ENCODE results near the gene SETBP1. TPM values are rescaled to one million over a fixed set of nuclear protein-coding genes. Genes with fewer than 3 reads are reported as not detected.
A peak's percentile ranks its signal among the peaks of the same experiment; 100 is the strongest.
"Not testable (repeated sequence)": the region's sequence is repeated elsewhere in the genome, so short reads cannot be mapped to it uniquely, and the experiment has no call there.

Gene SETBP1
- total RNA-seq, 1 experiment from 2014 or later, result 4.0 TPM

DNA sequence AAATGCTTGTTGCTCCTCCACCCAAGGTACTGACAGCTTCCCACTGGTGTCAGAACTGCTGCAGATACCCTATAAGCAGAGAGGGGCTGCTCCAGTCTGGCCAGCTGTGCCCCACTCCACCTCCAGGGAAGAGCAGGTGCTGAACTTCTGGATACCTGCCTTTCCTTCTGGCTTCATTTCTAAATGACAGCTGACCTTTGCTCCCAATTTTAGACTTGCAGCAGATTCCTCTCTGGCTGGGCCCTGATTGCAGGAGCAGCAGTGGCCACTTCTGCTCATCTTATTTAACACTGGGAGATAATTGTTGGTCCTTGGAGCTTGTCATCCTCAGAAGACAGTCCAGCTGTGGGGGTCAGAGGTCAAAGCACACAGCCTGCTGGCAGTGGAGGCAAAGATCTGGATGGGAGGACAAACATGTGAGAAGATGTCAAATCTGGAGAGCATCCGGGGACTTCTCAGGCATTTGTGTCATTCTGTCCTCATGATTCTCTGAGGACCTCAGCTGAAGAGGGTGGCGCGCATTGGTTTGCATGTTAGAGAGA, 38.9 kb downstream of the SETBP1 start:
- Mint-ChIP-seq H3K4me3 (ENCODE audit: unreplicated experiment) (no peak overlapping the region), H3K4me1 (ENCODE audit: low read depth, unreplicated experiment) (no peaks in the 10 kb centered on the region), H3K36me3 (ENCODE audit: insufficient read depth, unreplicated experiment) (peaks cover 1% of the 10 kb centered on the region), H3K27ac (ENCODE audit: unreplicated experiment) (no peak overlapping the region), H3K9me3 (ENCODE audit: unreplicated experiment) (no peaks in the 10 kb centered on the region), H3K27me3 (ENCODE audit: insufficient read depth, unreplicated experiment) (no peaks in the 10 kb centered on the region)
- no TSS peak for BruUV-seq (replicated peaks)
- CTCF ChIA-PET, result interaction anchor here (0.6 kb wide), 1 partner anchor 33 kb away, joined by 3 read pairs; no protein-coding TSS in a partner anchor
- TF ChIP-seq, protein P1, sequence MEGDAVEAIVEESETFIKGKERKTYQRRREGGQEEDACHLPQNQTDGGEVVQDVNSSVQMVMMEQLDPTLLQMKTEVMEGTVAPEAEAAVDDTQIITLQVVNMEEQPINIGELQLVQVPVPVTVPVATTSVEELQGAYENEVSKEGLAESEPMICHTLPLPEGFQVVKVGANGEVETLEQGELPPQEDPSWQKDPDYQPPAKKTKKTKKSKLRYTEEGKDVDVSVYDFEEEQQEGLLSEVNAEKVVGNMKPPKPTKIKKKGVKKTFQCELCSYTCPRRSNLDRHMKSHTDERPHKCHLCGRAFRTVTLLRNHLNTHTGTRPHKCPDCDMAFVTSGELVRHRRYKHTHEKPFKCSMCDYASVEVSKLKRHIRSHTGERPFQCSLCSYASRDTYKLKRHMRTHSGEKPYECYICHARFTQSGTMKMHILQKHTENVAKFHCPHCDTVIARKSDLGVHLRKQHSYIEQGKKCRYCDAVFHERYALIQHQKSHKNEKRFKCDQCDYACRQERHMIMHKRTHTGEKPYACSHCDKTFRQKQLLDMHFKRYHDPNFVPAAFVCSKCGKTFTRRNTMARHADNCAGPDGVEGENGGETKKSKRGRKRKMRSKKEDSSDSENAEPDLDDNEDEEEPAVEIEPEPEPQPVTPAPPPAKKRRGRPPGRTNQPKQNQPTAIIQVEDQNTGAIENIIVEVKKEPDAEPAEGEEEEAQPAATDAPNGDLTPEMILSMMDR (IDR thresholded peaks at IDR 0.05; ENCODE audit: insufficient read depth in 1 of 2, low read depth in 1 of 2, low read length in 1 of 2, severe bottlenecking in 1 of 2, unreplicated experiment in 1 of 2), result no peak
- intact Hi-C loops (cut with micrococcal nuclease; ENCODE audit: unreplicated experiment), result no loop called here
- POLR2A ChIA-PET, result no interaction called here
- H3K36me3 ChIP-seq (ENCODE audit: control insufficient read depth, insufficient read depth, low read length), result no peaks in the 10 kb centered on the region
- no peaks in the 10 kb centered on the region for H3K9me3 ChIP-seq
- H3K27me3 ChIP-seq (replicated peaks; ENCODE audit: control insufficient read depth, insufficient read depth, low read length), result no peaks in the 10 kb centered on the region
- no peaks in the 10 kb centered on the region for H3K4me1 ChIP-seq
- DNase-seq, result peak in 1 of 2 experiments; percentile 10
- H3K4me3 ChIP-seq (ENCODE audit: low read depth, low read length), result no peak overlapping the region

- H3K27me3 ChIP-seq (replicated peaks; ENCODE audit: control insufficient read depth, insufficient read depth, low read length); H3K9me3 ChIP-seq; CTCF ChIA-PET; H3K4me3 Mint-ChIP-seq (ENCODE audit: unreplicated experiment); H3K4me1 ChIP-seq; H3K4me1 Mint-ChIP-seq (ENCODE audit: low read depth, unreplicated experiment); POLR2A ChIA-PET; H3K9me3 Mint-ChIP-seq (ENCODE audit: unreplicated experiment); DNase-seq; H3K36me3 ChIP-seq (ENCODE audit: control insufficient read depth, insufficient read depth, low read length); H3K27me3 Mint-ChIP-seq (ENCODE audit: insufficient read depth, unreplicated experiment); H3K27ac Mint-ChIP-seq (ENCODE audit: unreplicated experiment); H3K36me3 Mint-ChIP-seq (ENCODE audit: insufficient read depth, unreplicated experiment); BruUV-seq (replicated peaks); H3K4me3 ChIP-seq (ENCODE audit: low read depth, low read length); intact Hi-C loops (cut with micrococcal nuclease; ENCODE audit: unreplicated experiment): not testable (repeated sequence)
These were observed 41.1 kb downstream of the SETBP1 start for GRCh38 chr18:44721748-44722147.

DNA sequence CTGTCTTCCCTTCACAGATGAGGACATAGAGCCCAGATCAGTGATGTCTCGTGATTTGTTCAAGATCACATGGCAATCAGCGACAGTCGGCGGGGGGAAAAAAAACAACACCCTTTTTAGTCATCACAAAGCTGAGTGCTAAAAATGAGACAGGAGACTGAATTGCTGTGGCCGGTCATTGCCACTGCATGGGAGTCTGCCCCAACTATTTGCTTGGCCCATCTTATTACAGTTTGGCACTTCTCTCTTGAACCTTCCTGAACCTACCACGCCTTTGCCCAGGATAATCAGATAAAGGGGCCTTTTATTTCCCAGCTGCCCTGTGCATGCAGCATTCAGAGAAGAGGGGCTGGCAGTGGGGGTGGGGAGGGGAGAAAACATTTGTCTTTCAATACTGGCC, 42.7 kb downstream of the SETBP1 start:
- Mint-ChIP-seq H3K4me3 (ENCODE audit: unreplicated experiment) (no peak overlapping the region), H3K36me3 (ENCODE audit: insufficient read depth, unreplicated experiment) (no peaks in the 10 kb centered on the region), H3K4me1 (ENCODE audit: low read depth, unreplicated experiment) (peaks cover under 1% of the 10 kb centered on the region), H3K27ac (ENCODE audit: unreplicated experiment) (no peak overlapping the region), H3K27me3 (ENCODE audit: insufficient read depth, unreplicated experiment) (no peaks in the 10 kb centered on the region), H3K9me3 (ENCODE audit: unreplicated experiment) (no peaks in the 10 kb centered on the region)
- ChIA-PET CTCF (no interaction called here), POLR2A (no interaction called here)
- no peaks in the 10 kb centered on the region for H3K36me3 ChIP-seq (ENCODE audit: control insufficient read depth, insufficient read depth, low read length)
- no peak overlapping the region for H3K4me3 ChIP-seq (ENCODE audit: low read depth, low read length)
- DNase-seq, result no peak
- no peaks in the 10 kb centered on the region for H3K9me3 ChIP-seq
- BruUV-seq (replicated peaks), result no TSS peak
- H3K4me1 ChIP-seq, result no peaks in the 10 kb centered on the region
- intact Hi-C loops (cut with micrococcal nuclease; ENCODE audit: unreplicated experiment), result no loop called here
- no peaks in the 10 kb centered on the region for H3K27me3 ChIP-seq (replicated peaks; ENCODE audit: control insufficient read depth, insufficient read depth, low read length)
- TF ChIP-seq, protein P1 (IDR thresholded peaks at IDR 0.05; ENCODE audit: insufficient read depth in 1 of 2, low read depth in 1 of 2, low read length in 1 of 2, severe bottlenecking in 1 of 2, unreplicated experiment in 1 of 2), result no peak
